Measurements from ENCODE around the gene COX7A2L. TPM values are rescaled to one million over a fixed set of nuclear protein-coding genes. Genes with fewer than 3 reads are reported as not detected.
A peak's percentile ranks its signal among the peaks of the same experiment; 100 is the strongest.
"Not testable (repeated sequence)": the region's sequence is repeated elsewhere in the genome, so short reads cannot be mapped to it uniquely, and the experiment has no call there.

Gene COX7A2L
- polyA plus RNA-seq (2013, experiment 1 of 4): 137 TPM
- 152 TPM for polyA plus RNA-seq (2013, experiment 2 of 4)
- polyA plus RNA-seq (2013, experiment 3 of 4): 125 TPM
- polyA plus RNA-seq (2013, experiment 4 of 4): 129 TPM

GRCh38 chr2:42360890-42361727, at the start of gene COX7A2L:
Gene COX7A2L (minus strand): TSS chr2:42361217. CDS start chr2:42361161, 56 bp downstream.
- Histone ChIP-seq H3K4me3 (ENCODE audit: insufficient read depth, low read depth, low read length) (peak within 1 kb of the TSS; percentile 69), H3K4me1 (ENCODE audit: control insufficient read depth, insufficient read depth, low read length) (peaks cover 10% of the 10 kb centered on the region), H3K9me3 (ENCODE audit: control insufficient read depth, low read length) (no peaks in the 10 kb centered on the region), H3K27ac (ENCODE audit: insufficient read depth, low read depth, low read length, poor library complexity, severe bottlenecking) (peak within 1 kb of the TSS; percentile 85), H3K36me3 (ENCODE audit: control insufficient read depth, insufficient read depth, low read length) (no peaks in the 10 kb centered on the region), H3K27me3 (ENCODE audit: control insufficient read depth, insufficient read depth, low read length, poor library complexity, severe bottlenecking) (peaks cover 10% of the 10 kb centered on the region)
- 0% methylated on average over 61 of the region's 61 CpGs for WGBS, 2 experiments

DNA sequence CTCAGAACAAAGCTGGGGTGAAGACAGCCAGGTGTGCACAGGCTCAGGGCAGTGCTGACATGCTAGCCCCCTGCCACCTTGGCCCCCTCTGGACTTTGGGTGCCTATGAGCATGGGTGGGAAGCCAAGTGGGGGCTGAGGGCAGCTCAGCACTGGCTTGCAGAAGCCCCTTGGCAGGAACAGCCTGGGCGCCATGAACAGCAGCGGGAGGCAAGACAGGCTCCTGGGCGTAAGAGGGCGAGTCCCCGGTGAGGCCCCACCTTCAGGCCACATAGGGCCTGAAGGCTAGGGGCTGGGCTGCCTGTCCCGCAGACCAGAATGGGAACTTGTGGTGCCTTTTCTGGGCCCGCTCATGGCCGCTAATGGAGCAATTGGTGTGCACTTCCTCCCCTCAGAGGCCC, 47.0 kb upstream of the COX7A2L start:
- 95 to 96% methylated on average over 8 of the region's 8 CpGs for WGBS, 2 experiments
- no peaks in the 10 kb centered on the region for H3K9me3 ChIP-seq (ENCODE audit: control insufficient read depth, low read length)
- H3K36me3 ChIP-seq (ENCODE audit: control insufficient read depth, insufficient read depth, low read length): no peaks in the 10 kb centered on the region
- no peaks in the 10 kb centered on the region for H3K27me3 ChIP-seq (ENCODE audit: control insufficient read depth, insufficient read depth, low read length, poor library complexity, severe bottlenecking)
- H3K4me1 ChIP-seq (ENCODE audit: control insufficient read depth, insufficient read depth, low read length): no peaks in the 10 kb centered on the region
- no peak overlapping the region for H3K27ac ChIP-seq (ENCODE audit: insufficient read depth, low read depth, low read length, poor library complexity, severe bottlenecking)
- no peak overlapping the region for H3K4me3 ChIP-seq (ENCODE audit: insufficient read depth, low read depth, low read length)

- no peaks in the 10 kb centered on the region for H3K27me3 ChIP-seq (ENCODE audit: control insufficient read depth, insufficient read depth, low read length, poor library complexity, severe bottlenecking)
- H3K4me1 ChIP-seq (ENCODE audit: control insufficient read depth, insufficient read depth, low read length): no peaks in the 10 kb centered on the region
- 90 to 94% methylated on average over 6 of the region's 6 CpGs for WGBS, 2 experiments
- no peak overlapping the region for H3K27ac ChIP-seq (ENCODE audit: insufficient read depth, low read depth, low read length, poor library complexity, severe bottlenecking)
- no peak overlapping the region for H3K4me3 ChIP-seq (ENCODE audit: insufficient read depth, low read depth, low read length)
- no peaks in the 10 kb centered on the region for H3K9me3 ChIP-seq (ENCODE audit: control insufficient read depth, low read length)
- H3K36me3 ChIP-seq (ENCODE audit: control insufficient read depth, insufficient read depth, low read length): no peaks in the 10 kb centered on the region
Observed at GRCh38 chr2:42407476-42407875, 46.5 kb upstream of the COX7A2L start.

DNA sequence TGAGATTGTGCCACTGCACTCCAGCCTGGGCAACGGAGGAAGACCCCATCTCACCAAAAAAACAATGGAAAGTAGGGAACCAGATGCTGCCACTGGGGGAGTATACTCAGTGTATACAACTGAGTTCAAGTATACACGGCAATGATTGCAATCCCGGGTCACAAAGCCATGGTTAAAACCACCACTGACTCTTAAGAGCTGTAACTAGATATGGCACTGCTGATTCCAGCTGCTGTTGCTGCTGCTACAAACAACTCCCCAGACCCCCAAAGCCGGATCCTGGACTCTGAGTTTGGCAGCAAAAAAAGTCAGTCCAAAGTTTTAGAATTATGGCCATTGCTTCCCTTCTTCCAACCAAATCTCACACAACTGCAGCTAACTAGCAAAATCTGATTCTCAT, 43.7 kb upstream of the COX7A2L start:
- no peaks in the 10 kb centered on the region for H3K36me3 ChIP-seq (ENCODE audit: control insufficient read depth, insufficient read depth, low read length)
- H3K4me3 ChIP-seq (ENCODE audit: insufficient read depth, low read depth, low read length): no peak overlapping the region
- H3K27ac ChIP-seq (ENCODE audit: insufficient read depth, low read depth, low read length, poor library complexity, severe bottlenecking): no peak overlapping the region
- H3K9me3 ChIP-seq (ENCODE audit: control insufficient read depth, low read length): no peaks in the 10 kb centered on the region
- WGBS, 2 experiments: 89 to 94% methylated on average over 4 of the region's 4 CpGs
- H3K27me3 ChIP-seq (ENCODE audit: control insufficient read depth, insufficient read depth, low read length, poor library complexity, severe bottlenecking): no peaks in the 10 kb centered on the region
- no peaks in the 10 kb centered on the region for H3K4me1 ChIP-seq (ENCODE audit: control insufficient read depth, insufficient read depth, low read length)

DNA sequence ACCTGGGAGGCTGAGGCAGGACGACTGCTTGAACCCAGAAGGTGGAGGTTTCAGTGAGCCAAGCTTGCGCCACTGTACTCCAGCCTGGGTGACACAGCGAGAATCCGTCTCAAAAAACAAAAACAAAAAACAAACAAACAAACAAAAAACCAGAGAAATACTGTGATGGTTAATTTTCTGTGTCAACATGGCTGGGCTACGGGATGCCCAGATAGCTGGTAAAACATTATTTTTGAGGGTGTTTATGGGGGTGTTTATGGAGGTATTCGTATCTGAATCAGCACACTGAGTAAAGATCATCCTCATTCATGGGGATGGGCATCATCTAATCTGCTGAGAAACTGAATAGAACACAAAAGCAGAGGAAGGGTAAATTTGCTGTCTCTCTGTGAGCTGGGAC, 40.8 kb upstream of the COX7A2L start:
- Histone ChIP-seq H3K36me3 (ENCODE audit: control insufficient read depth, insufficient read depth, low read length) (no peaks in the 10 kb centered on the region), H3K27me3 (ENCODE audit: control insufficient read depth, insufficient read depth, low read length, poor library complexity, severe bottlenecking) (no peaks in the 10 kb centered on the region), H3K9me3 (ENCODE audit: control insufficient read depth, low read length) (no peaks in the 10 kb centered on the region), H3K27ac (ENCODE audit: insufficient read depth, low read depth, low read length, poor library complexity, severe bottlenecking) (no peak overlapping the region), H3K4me1 (ENCODE audit: control insufficient read depth, insufficient read depth, low read length) (no peaks in the 10 kb centered on the region), H3K4me3 (ENCODE audit: insufficient read depth, low read depth, low read length) (no peak overlapping the region)
- WGBS, 2 experiments: 92 to 93% methylated on average over 3 to 6 of the region's 6 CpGs

DNA sequence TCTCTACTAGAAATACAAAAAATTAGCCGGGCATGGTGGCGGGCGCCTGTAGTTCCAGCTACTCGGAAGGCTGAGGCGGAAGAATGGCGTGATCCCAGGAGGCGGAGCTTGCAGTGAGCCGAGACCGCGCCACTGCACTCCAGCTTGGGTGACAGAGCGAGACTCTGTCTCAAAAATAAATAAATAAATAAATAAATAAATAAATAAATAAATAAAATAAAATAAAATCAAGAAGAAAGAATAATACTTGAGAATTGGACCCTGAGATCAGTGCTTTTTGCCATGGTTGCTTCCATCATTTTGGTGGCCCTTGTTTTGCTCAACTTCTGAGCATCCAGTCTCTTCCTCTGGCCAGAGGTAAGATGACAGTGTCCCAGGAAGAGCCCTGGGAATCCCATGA, 37.0 kb upstream of the COX7A2L start:
- not testable (repeated sequence) for H3K9me3 ChIP-seq (ENCODE audit: control insufficient read depth, low read length); H3K4me1 ChIP-seq (ENCODE audit: control insufficient read depth, insufficient read depth, low read length); H3K4me3 ChIP-seq (ENCODE audit: insufficient read depth, low read depth, low read length); H3K27me3 ChIP-seq (ENCODE audit: control insufficient read depth, insufficient read depth, low read length, poor library complexity, severe bottlenecking); H3K36me3 ChIP-seq (ENCODE audit: control insufficient read depth, insufficient read depth, low read length); H3K27ac ChIP-seq (ENCODE audit: insufficient read depth, low read depth, low read length, poor library complexity, severe bottlenecking)
- WGBS, 2 experiments: 95% methylated on average over 7 to 10 of the region's 11 CpGs

GRCh38 chr2:42393320-42393719, 32.3 kb upstream of the COX7A2L start:
- H3K4me1 ChIP-seq (ENCODE audit: control insufficient read depth, insufficient read depth, low read length); H3K4me3 ChIP-seq (ENCODE audit: insufficient read depth, low read depth, low read length); H3K9me3 ChIP-seq (ENCODE audit: control insufficient read depth, low read length); H3K36me3 ChIP-seq (ENCODE audit: control insufficient read depth, insufficient read depth, low read length); H3K27me3 ChIP-seq (ENCODE audit: control insufficient read depth, insufficient read depth, low read length, poor library complexity, severe bottlenecking); H3K27ac ChIP-seq (ENCODE audit: insufficient read depth, low read depth, low read length, poor library complexity, severe bottlenecking): not testable (repeated sequence)
- 89 to 90% methylated on average over 3 of the region's 3 CpGs for WGBS, 2 experiments

- H3K27ac ChIP-seq (ENCODE audit: insufficient read depth, low read depth, low read length, poor library complexity, severe bottlenecking): no peak overlapping the region
- H3K4me3 ChIP-seq (ENCODE audit: insufficient read depth, low read depth, low read length): no peak overlapping the region
- no peaks in the 10 kb centered on the region for H3K9me3 ChIP-seq (ENCODE audit: control insufficient read depth, low read length)
- no peaks in the 10 kb centered on the region for H3K4me1 ChIP-seq (ENCODE audit: control insufficient read depth, insufficient read depth, low read length)
- 98 to 100% methylated on average over 1 of the region's 1 CpG for WGBS, 2 experiments
- no peaks in the 10 kb centered on the region for H3K36me3 ChIP-seq (ENCODE audit: control insufficient read depth, insufficient read depth, low read length)
- H3K27me3 ChIP-seq (ENCODE audit: control insufficient read depth, insufficient read depth, low read length, poor library complexity, severe bottlenecking): no peaks in the 10 kb centered on the region
Observed at GRCh38 chr2:42392191-42392590, 31.2 kb upstream of the COX7A2L start.

GRCh38 chr2:42390401-42390969, 29.5 kb upstream of the COX7A2L start:
- Histone ChIP-seq H3K27me3 (ENCODE audit: control insufficient read depth, insufficient read depth, low read length, poor library complexity, severe bottlenecking) (no peaks in the 10 kb centered on the region), H3K9me3 (ENCODE audit: control insufficient read depth, low read length) (no peaks in the 10 kb centered on the region), H3K27ac (ENCODE audit: insufficient read depth, low read depth, low read length, poor library complexity, severe bottlenecking) (no peak overlapping the region), H3K4me1 (ENCODE audit: control insufficient read depth, insufficient read depth, low read length) (no peaks in the 10 kb centered on the region), H3K36me3 (ENCODE audit: control insufficient read depth, insufficient read depth, low read length) (no peaks in the 10 kb centered on the region), H3K4me3 (ENCODE audit: insufficient read depth, low read depth, low read length) (no peak overlapping the region)
- WGBS, 2 experiments: 95 to 96% methylated on average over 5 of the region's 5 CpGs

DNA sequence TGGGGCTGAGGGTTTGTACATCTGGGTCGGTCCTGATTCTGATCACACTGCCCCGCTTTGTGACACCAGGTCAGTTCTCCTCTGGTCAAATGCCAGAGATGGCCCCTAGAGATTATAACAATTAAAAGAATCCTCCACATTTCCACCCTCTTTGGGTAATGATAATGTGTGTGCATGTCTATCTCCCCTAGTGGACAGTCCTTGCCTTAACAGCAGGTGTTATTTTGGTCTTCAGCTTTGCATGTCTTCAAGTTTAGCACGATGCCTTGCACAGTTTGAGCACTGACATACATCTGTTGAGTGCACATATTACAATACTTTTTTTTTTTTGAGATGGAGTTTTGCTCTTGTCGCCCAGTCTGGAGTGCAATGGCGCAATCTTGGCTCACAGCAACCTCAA, 25.7 kb upstream of the COX7A2L start:
- Histone ChIP-seq H3K4me3 (ENCODE audit: insufficient read depth, low read depth, low read length) (no peak overlapping the region), H3K9me3 (ENCODE audit: control insufficient read depth, low read length) (no peaks in the 10 kb centered on the region), H3K4me1 (ENCODE audit: control insufficient read depth, insufficient read depth, low read length) (no peaks in the 10 kb centered on the region), H3K27me3 (ENCODE audit: control insufficient read depth, insufficient read depth, low read length, poor library complexity, severe bottlenecking) (no peaks in the 10 kb centered on the region), H3K27ac (ENCODE audit: insufficient read depth, low read depth, low read length, poor library complexity, severe bottlenecking) (no peak overlapping the region), H3K36me3 (ENCODE audit: control insufficient read depth, insufficient read depth, low read length) (no peaks in the 10 kb centered on the region)
- WGBS, 2 experiments: 88 to 93% methylated on average over 5 of the region's 5 CpGs

All from ectodermal cell (in vitro differentiated cells).